ENCODE data around the gene NTN5.
"Not testable (repeated sequence)": the region's sequence is repeated elsewhere in the genome, so short reads cannot be mapped to it uniquely, and the experiment has no call there.

Gene NTN5

DNA sequence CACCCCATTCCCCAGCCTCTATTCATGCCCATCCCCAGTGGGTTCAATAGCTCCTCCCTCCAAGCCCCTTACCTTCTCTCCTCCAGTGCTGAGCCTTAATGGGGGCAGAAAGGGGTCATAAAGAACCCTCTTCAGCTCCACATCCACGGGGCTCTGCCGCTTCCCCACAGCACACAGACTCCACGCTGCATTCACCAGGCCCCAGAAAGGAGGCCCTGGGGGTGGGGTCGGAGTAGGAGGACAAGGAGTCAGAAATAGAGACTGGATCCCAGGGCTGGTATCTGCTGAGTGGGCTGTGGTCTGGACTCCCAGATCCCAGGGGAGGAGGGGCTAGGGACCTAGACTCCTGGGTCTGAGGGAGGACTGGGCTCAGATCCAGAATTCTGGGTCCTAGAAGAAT, 28.5 kb downstream of the NTN5 start:
- no peak for DNase-seq

DNA sequence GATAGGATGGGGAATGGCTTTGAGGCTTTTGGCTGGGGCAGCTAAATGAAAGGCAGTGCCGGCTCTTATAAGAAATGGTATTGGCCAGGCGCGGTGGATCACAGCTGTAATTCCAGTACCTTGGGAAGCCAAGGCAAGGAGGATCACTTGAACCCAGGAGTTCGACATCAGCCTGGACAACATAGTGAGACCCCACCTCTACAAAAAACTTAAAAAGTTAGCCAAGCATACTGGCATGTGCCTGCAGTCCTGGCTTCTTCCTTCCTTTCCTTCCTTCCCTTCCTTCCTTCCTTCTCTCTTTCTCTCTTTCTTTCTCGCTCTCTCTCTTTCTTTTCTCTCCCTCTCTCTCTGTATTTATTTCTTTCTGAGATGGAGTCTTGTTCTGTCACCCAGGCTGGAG, 30.0 kb downstream of the NTN5 start:
- DNase-seq, result no peak

DNA sequence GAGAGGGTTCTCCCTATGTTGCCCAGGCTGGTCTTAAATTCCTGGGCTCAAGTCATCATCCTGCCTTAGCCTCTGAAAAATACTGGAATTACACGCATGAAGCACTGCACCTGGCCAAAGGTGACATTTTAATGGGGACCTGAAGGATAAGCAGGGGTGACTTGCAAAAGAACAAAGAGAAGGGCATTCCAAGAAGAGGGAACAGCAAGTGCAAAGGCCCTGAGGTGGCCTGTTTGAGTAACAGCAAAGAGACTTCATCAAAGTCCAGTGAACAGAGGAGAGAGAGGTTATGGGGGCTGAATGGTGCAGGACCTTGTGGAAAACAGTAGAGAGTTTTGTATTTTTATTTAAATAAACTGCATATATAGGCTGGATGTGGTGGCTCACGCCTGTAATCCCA, 31.0 kb downstream of the NTN5 start:
- no peak for DNase-seq

DNA sequence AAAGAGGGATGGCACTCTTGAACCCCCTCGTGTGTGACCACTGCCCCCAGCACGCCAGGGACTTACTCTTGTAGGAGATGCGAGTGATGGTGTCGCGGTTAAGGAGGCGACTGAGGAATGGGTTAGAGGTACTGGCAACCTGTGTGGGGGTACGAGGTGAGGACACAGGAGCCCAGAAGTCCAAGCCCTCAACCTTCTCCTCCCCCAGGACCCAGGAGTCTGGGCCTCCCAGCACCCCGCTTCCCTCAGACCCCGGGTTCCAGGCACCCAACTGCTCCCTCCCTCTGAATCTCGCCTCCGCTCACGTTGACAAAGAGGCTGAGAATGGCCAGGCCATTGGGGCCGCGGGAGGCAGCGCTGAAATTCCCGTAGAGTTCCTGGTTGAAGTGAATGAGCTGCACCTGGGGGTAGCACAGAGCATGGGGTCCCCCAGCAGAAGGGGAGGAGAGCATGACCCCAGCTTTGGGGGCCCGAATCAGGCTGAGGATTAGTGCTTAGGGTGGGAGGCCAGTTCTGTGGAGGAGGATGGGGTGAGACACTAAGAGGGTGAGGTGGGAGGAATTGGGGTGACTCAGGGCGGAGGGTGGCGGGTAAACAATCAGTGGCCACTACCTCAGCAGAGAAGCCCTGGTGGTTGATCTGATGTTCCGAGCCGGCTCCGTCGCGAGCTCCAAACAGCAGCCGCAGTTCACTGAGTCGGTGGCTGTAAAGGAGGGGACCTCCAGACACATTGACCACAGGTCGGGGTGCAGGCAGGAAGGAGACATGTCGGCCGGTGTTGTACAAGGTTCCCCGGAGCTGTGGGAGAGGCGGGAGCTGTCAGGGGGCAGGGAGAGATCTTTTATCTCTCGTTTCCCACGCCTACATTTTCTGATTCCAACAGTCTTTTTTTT, 33.1 kb downstream of the NTN5 start:
- DNase-seq, result no peak

DNA sequence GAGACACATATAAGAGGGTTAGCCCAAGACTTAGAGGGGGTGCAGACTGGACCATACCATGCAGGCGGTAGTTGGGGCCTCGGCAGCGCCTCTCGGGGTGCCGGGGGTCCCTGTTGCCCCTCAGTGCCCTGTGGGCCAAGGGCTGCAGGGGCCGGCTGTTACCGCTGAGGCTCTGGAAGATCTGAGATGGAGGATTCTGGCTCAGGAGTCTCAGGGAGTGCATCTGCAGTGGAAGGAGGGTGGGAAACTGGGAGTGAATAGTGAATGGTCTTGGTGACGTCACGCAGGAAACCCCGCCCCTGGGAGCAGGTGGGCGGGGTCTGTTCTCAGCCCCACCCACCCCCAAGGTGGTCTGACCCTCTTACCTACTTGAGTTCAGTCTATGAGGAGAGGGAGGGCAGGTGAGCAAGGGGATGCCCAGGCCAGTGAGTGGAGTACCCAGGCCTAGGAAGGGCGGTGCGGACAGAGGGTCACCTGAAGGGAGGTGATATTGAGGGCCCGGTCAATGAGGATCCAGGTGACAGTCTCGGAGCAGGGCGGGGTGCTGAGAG, 33.9 kb downstream of the NTN5 start:
- DNase-seq, result no peak

DNA sequence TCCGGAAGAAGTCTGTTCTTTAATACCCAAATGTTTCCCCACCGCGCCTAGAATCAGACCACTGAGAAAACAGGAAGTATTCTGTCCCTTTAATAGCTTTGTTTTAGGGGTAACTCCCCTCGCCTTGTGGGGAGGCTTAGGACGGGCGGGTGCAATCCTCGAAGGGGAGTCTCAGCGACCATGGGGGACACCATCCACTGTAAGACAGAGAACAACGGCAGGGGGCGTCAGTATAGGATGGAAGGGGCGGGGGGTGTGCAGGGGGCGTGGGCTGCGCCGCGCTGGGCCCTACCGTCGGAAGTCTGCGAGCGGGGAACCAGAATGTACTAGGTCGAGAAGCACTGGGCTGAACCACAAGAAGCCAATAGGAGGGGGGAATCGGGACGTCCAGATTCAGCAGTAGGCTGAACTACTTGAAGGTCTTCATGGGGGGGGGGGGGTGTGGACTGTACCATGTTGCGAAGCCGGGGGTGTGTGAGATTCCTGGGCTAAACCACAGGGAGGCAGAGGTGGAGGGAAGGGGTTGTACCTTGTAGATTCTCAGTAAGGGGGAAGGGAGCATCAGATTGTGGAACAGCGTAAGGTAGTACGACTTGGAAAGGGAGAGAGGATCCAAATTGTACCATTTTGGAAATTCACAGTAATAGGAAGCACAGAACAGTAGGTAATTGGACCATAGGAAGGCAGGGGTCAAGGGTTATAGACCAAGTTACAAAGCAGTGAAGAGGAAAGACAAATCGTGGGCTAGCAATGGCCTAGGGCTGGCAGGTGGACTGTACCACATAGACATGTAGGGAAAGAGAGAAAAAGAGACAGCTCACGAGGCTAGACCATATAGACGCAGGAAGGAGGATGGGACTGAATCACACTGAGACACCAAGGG, 34.6 kb downstream of the NTN5 start:
- DNase-seq, result peak; percentile 92 to 93

DNA sequence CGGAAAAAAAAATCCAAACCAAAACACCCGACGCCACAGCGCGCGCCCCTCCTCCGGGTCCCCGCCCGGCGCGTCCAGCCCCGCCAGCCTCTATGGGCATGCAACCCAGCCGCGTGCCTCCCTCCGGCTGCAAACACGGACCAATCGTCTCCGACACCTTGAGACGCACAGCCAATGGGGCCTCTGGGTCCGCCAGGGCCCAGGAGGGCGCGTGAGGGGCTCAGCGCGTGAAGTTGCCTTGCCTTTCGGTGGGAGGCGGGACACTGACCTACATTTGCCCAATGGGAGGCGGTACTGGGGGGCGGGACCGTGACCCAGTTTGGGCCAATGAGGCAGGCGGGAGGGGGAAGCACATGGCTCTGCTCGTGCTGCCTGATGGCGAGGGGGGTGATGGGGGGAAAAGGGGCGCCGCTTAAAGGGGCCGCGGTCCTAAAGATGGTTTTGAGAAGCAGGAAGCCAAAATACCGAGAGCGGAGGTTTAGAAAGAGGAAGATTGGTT, 35.3 kb downstream of the NTN5 start:
- peak; percentile 99 for DNase-seq

DNA sequence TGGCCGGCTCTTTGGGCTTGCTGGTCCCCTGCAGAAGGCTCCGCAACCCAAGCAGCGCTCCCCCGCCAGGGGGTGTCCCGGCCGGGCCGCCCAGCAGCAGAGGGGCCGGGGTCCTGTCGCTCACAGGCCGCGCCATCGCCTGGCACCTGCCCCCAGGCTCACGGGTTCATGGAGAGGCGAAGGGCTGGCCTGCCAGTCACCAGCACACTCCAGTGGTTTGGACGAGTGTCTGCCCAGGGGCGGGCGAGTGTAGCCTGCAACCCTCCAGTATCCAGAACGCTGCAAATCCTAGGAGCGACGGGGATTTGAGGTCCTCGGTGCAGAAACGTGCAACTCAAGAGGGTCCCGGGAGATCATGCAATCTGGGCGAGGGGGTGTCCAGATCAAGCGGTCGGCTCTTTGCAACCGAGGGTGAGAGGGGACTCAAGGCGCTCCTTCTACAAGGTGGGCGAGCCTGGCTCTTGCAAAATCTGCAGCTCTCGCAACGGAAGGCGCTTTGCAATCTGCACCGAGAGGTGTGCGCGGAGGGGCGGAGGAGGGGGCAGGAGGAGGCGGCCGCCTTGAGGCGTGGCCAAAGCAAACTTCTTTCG, 35.9 kb downstream of the NTN5 start, which contains the start of gene DBP:
TSS of gene DBP (minus strand) at position 521 of the 590 bp plus-strand sequence. CDS start at position 136, 385 bp downstream.
- peak; percentile 43 to 67 for DNase-seq

DNA sequence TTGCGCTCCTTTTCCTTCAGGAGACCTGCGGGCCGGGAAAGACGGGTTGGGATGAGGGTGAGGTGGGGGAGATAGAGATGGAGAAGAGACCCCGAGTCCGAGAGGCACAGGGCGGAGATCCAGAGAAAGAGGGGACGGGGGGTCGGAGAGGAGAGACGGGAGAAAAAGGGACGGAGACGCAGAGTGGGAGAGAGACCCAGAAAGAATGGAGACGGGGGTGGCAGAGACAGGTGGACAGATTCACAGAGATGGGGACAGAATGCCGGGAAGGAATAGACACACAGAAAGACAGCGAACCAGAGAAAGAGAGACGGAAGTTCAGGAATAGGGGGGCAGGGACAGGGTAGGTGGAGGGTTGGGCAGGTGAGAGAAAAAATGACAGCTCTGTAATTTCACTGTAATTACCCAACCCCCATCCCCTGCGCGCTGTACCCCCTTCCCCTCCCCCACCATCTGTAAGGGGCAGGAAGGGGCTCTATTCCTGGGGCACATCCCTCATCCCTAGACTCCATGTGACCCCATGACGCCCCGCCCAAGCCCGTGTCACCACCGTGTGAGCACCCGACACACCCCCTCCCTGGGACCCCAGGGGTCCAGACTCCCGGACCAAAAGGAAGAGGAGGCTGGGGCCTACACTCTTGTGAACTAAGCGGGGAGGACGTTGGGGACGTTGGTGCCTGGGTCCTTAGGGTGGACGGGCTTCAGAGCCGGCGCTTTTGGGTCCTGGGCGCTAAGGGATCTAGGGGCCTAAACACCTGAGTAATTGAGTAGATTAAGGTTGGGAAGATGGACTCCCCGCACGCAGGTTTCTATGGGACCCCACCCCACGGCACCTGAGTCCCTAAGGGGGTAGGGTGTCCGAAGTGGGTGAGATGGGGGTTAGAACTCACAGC, 36.6 kb downstream of the NTN5 start:
- peak; percentile 31 to 47 for DNase-seq

DNA sequence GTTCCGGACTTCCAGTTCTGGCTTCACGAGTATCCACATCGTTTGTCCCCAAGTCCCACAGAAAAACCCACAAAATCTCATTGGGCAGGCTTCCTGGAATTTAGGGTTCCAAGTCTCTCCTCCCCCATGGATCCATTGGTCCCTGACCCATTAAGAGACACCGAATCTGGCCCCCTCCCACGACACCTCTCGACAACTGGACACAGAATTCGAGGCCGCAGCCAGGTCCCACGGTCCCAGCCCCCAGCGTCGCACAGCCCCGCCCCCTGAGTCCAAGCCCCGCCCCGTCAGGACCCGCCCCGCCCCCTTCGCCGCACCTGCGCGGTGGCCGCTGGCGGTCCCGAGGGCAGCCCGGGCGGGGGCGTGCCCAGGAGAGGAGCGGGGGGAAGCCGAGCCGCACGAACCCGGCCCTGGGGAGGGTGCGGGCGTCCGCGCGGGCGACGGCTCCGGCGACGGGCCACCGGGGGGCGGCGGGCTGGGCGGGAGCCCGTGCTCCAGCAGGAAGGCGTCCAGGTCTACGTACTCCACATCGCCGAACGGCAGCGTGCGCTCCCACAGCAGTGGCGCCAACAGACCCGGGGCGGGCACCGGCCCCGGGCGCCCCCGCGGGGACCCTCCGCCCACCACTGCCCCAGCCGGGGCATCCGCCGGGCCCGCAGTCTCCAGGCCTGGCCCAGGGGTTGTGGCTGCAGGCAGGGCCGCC, 37.4 kb downstream of the NTN5 start:
- peak; percentile 57 to 78 for DNase-seq

DNA sequence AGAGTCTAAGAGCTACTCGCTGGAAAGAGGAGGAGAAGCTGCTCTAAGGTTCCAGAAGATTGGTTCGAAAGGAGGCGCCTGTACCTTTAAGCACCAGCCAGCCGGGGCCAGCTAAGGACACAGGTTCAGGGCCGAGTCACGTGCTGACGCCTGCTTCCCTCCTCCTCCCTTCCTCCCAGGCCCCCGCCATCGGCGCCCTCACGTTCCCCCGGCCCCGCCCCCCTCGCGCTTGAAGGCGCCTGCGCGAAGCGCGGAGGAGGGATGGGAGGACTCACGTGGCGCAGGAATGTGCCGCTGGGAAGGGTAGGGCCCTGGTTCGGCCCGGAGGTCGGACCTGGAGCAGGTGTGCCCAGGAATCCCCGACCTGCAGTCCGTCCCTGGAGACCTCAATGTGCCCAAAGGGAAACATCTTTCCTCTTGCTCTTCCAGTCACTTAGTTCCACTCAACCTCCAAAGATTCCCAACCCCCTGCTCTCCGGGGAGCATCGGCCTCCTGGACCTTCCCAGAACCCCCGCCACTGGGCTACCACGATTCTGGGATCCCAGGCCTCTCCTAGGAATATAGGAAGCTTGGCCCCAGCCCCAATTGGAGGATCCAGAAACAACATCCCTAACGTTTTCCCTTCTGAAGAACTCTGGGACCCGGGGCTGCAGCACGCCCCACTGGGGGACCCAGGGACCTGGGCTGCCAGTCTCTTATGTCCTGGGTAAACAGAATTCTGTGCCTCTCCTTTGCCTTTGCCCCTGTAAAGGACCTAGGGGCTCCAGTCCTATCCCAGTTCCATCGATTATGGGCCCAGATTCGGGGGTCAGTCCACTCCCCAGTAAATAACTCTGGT, 38.2 kb downstream of the NTN5 start:
- peak; percentile 87 to 89 for DNase-seq

DNA sequence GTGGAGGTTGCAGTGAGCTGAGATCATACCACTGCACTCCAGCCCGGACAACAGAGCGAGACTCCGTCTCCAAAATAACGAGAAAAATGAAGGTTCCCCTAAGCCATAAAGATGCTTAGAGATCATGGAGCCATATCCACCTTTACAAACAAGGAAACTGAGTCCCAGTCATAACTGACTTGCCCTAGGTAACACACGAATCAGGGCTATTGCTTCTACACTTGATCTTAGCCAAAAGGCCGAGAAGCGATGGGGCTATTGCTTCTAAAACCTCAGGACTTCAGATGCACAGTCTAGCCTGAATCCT, 38.8 kb downstream of the NTN5 start:
- DNase-seq, result no peak

DNA sequence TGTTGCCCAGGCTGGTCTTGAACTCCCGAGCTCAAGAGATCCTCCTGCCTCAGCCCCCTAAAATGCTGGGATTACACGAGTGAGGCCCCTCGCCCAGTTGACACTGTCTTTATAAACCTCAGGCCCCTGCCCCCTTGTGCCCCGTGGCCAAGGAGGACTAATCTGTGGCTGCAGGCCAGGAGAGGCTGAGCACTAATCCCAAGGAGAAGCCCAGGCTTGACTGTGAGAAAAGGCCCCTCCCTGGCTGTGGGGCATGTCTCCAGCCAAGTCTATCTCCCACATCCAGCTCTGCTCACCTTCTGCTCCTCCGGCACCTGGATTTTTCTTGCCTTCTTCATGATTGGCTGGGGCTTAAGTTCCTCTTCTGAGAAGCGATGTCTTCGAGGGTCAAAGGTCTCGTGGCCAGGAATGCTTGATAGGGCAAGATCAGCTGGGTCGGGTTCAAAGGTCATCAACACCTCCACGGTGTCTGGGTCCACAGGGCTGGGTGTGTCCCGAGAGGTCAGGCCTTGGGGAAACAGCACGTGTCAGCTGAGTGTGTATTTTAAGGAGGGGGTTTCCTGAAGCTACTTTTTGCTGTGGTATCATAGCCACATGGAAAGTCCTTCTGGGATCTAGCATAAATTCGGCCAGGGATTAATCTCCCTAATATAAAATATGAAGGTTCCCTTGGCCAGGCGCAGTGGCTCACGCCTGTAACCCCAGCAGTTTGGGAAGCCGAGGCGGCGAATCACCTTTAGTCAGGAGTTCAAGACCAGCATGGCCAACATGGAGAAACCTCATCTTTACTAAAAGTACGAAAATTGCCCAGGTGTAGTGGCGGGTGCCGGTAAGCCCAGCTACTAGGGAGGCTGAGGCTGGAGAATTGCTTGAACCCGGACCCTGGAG, 39.4 kb downstream of the NTN5 start:
- DNase-seq, result no peak

DNA sequence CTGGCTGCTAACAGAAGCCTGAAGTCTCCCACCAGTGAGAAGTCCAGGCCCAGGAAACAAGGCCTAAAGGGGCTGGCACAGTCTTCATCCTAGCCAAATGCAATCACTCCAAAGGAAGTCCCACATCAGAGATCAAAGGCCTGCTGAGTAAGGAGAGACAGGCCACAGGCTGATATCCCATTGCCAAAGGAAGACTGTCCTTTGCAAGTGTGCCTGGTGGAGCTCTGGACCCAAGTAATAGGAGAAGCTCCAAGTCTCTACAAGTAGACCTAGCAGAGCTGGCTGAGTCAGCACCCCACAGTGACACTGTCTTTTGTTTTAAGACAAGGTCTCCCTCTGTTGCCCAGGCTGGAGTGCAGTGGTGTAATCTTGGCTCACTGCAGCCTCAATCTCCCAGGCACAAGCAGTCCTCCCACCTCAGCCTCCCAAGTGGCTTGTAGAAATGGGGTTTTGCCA, 40.1 kb downstream of the NTN5 start:
- DNase-seq, result peak; percentile 28 to 39

DNA sequence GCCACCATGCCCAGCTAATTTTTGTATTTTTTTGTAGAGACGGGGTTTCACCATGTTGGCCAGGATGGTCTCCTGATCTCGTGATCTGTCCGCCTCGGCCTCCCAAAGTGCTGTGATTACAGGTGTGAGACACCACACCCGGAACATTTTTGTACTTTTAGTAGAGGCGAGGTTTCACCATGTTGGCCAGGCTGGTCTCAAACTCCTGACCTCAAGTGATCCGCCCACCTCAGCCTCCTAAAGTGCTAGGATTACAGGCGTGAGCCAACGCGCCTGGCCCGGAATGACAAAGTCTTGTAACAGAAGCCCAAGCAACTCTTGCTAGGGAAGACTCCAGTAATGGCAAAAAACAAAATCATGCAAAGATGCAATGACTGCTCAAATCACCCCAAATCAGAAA, 40.5 kb downstream of the NTN5 start:
- not testable (repeated sequence) for DNase-seq

DNA sequence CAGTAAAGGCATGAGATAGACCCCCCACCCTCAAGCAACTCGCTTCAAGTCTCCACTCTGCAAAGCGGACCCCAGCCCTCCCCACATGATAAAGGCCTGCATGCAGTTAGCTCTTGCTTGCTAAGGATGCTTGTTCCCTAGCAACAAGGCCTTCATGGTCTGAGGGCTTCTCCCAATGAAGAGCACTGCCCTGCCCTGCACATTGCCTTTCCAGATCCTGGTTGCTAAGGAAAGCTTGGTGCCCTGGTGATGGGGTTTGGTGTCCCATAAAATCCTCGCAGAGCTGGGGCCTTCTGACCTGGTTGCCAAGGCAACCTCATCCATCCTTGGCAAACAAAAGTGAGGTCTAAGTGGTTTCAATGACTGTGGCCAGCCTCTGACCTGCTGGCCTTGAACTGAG, 41.6 kb downstream of the NTN5 start:
- DNase-seq, result no peak

DNA sequence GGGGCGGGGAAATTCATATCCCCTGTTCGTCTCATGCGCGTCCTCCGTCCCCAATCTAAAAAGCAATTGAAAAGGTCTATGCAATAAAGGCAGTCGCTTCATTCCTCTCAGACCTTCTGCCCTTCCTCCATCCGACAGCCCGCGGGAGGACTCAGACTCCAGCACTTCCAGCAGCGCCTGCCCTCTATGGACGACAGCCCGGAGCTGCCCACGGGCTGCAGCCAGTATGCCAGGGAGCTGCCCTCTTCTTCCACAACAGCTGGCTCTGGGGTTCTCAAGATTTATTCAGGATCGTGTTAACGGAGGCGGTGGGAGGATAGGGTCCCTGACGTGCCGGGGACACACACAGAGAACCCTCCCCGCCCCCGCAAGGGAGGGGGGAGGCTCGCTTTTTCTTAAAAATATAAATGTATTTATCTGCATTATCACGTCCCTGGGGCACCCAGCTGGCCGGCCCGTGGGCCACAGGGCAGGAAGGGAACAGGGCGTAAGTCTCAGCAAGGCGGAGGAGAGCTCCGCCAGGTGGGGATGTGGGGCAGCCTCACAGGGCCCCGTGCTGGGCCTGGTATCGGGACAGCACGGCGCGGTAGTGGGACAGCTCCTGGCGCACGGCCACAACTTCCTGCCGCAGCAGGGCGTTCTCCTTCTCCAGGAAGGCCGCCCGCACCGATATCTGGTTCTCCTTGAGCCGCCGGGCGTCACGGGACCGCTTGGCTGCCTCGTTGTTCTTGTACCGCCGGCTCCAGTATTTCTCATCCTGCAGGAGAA, 42.3 kb downstream of the NTN5 start:
- DNase-seq, result peak; percentile 38 to 45

All from inflammatory macrophage (primary cell).